Glutamatergic neuron (in vitro differentiated cells): ENCODE measurements around the gene ATF6B. TPM values are rescaled to one million over a fixed set of nuclear protein-coding genes. Genes with fewer than 3 reads are reported as not detected.
A peak's percentile ranks its signal among the peaks of the same experiment; 100 is the strongest.
"Not testable (repeated sequence)": the region's sequence is repeated elsewhere in the genome, so short reads cannot be mapped to it uniquely, and the experiment has no call there.

Source experiments
- DNase-seq: peaks from one replicate; pipeline ENCODE4 v3.0.0; 2022
- H3K27ac Mint-ChIP-seq: one replicate; pipeline ENCODE4 v1.8.0; 2020; ENCODE audit warnings: mild to moderate bottlenecking, mixed read lengths, inconsistent platforms; ENCODE audit not compliant: unreplicated experiment
- H3K27me3 Mint-ChIP-seq: one replicate; pipeline ENCODE4 v1.8.0; 2020; ENCODE audit warnings: mild to moderate bottlenecking, moderate library complexity, mixed read lengths, inconsistent platforms; ENCODE audit not compliant: unreplicated experiment
- H3K36me3 Mint-ChIP-seq: one replicate; pipeline ENCODE4 v1.8.0; 2020; ENCODE audit warnings: mild to moderate bottlenecking, mixed read lengths, inconsistent platforms; ENCODE audit not compliant: unreplicated experiment
- H3K4me1 Mint-ChIP-seq: one replicate; pipeline ENCODE4 v1.8.0; 2020; ENCODE audit warnings: mild to moderate bottlenecking, low read depth, mixed read lengths, inconsistent platforms; ENCODE audit not compliant: unreplicated experiment
- H3K4me3 Mint-ChIP-seq: one replicate; pipeline ENCODE4 v1.8.0; 2020; ENCODE audit warnings: mild to moderate bottlenecking, mixed read lengths, inconsistent platforms; ENCODE audit not compliant: unreplicated experiment
- H3K9me3 Mint-ChIP-seq: one replicate; pipeline ENCODE4 v1.8.0; 2020; ENCODE audit warnings: mild to moderate bottlenecking, moderate library complexity, mixed read lengths, inconsistent platforms; ENCODE audit not compliant: unreplicated experiment
- microRNA-seq: library from miRNA; unstranded; fragments of <30 nt; microRNA quantifications from one replicate; pipeline ENCODE4, GENCODE V29; 2020; ENCODE audit not compliant: unreplicated experiment
- total RNA-seq: library from RNA; stranded (reverse); fragmentation: NEBNext Ultra II Directional; extraction: Animal tissue kit (Norgen Biotek cat#: 25700); gene quantifications from one replicate; pipeline ENCODE4 v1.2.1, GENCODE V29; 2021; ENCODE audit not compliant: unreplicated experiment
- TF ChIP-seq, protein P1 (sequence below): fragments of 200-600 bp; sonication (generic); IDR thresholded peaks from one replicate; pipeline ENCODE4 v1.5.0; 2021; ENCODE audit not compliant: partially characterized antibody, unreplicated experiment

Gene ATF6B
- total RNA-seq, 1 donor from 2014 or later: 79.5 TPM

DNA sequence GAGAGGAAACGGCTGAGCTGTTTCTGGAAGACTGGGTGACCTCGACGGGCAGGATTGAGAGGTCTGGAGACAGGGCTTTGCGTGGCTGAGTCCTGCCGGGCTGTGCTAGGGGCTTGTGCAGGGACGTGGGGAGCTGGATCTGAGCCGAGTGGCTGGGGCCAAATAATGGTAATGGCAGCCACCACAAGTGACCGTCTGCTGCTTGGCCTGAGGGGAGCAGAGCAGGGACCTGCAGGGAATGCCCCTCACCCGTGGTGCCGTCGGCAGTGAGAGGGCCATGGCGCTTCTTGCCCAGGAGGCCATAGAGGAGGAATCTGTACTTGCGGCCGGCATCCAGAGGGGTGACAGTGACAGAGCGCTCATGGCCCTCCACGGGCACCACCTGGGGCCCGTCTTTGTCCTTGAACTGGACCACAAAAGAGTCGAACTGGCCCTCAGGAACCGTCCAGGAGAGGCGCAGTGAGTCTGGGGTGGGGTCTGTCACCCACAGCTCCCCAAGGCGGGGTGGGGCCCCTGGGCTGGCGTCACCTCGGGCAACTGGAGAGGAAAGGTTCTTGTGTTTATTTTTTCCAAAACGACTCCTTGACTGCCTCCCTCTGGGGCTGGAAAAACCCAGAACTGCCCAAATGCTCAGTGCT, 58.0 kb downstream of the ATF6B start:
- TF ChIP-seq, protein P1, sequence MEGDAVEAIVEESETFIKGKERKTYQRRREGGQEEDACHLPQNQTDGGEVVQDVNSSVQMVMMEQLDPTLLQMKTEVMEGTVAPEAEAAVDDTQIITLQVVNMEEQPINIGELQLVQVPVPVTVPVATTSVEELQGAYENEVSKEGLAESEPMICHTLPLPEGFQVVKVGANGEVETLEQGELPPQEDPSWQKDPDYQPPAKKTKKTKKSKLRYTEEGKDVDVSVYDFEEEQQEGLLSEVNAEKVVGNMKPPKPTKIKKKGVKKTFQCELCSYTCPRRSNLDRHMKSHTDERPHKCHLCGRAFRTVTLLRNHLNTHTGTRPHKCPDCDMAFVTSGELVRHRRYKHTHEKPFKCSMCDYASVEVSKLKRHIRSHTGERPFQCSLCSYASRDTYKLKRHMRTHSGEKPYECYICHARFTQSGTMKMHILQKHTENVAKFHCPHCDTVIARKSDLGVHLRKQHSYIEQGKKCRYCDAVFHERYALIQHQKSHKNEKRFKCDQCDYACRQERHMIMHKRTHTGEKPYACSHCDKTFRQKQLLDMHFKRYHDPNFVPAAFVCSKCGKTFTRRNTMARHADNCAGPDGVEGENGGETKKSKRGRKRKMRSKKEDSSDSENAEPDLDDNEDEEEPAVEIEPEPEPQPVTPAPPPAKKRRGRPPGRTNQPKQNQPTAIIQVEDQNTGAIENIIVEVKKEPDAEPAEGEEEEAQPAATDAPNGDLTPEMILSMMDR: no peak
- Mint-ChIP-seq H3K27me3 (peaks cover 16% of the 10 kb centered on the region), H3K36me3 (no peaks in the 10 kb centered on the region), H3K27ac (no peak overlapping the region), H3K4me1 (peaks cover 15% of the 10 kb centered on the region), H3K9me3 (peaks cover 10% of the 10 kb centered on the region), H3K4me3 (no peak overlapping the region)
- no peak for DNase-seq

- Mint-ChIP-seq H3K4me3 (no peak overlapping the region), H3K36me3 (no peaks in the 10 kb centered on the region), H3K27me3 (peaks cover 16% of the 10 kb centered on the region), H3K9me3 (peaks cover 10% of the 10 kb centered on the region), H3K4me1 (peaks cover 14% of the 10 kb centered on the region), H3K27ac (no peak overlapping the region)
- DNase-seq: no peak
- TF ChIP-seq, protein P1: no peak
Measured at GRCh38 chr6:32069460-32069859, 58.6 kb downstream of the ATF6B start.

DNA sequence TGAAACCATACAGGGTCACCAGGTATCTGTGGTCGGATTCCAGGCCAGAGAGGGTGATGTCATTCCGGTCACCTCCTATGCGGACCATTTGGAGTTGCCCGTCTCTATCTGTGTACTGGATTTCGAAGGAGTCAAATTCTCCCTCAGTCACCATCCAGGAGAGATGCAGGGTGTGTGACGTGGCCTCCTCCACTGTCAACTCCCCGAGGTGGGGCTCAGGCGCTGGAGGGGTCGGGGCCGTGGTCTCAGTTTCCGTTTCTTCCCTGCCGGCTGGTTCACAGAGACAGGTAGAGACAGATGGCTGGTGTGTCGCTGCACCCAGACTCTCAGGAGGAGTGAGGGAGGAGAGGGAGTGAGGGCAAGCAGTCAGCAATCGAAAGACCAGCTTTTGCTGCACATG, 59.2 kb downstream of the ATF6B start:
- DNase-seq: no peak
- TF ChIP-seq, protein P1: no peak
- Mint-ChIP-seq H3K4me1 (peaks cover 14% of the 10 kb centered on the region), H3K4me3 (no peak overlapping the region), H3K27ac (no peak overlapping the region), H3K36me3 (no peaks in the 10 kb centered on the region), H3K27me3 (peaks cover 11% of the 10 kb centered on the region), H3K9me3 (peaks cover 11% of the 10 kb centered on the region)

GRCh38 chr6:32068315-32068714, 59.7 kb downstream of the ATF6B start:
- not testable (repeated sequence) for H3K36me3 Mint-ChIP-seq, H3K4me3 Mint-ChIP-seq, H3K27me3 Mint-ChIP-seq, DNase-seq, H3K27ac Mint-ChIP-seq
- peaks cover 13% of the 10 kb centered on the region for H3K4me1 Mint-ChIP-seq
- peaks cover 12% of the 10 kb centered on the region for H3K9me3 Mint-ChIP-seq

- not testable (repeated sequence) for H3K4me1 Mint-ChIP-seq, H3K27me3 Mint-ChIP-seq, H3K36me3 Mint-ChIP-seq
Measured at GRCh38 chr6:32067521-32067920, 60.5 kb downstream of the ATF6B start.

More at GRCh38 chr6:32067521-32067920, 60.5 kb downstream of the ATF6B start:
- not testable (repeated sequence) for H3K4me3 Mint-ChIP-seq, H3K27ac Mint-ChIP-seq, DNase-seq, H3K9me3 Mint-ChIP-seq

Small RNA genes lying within 50 kb of the gene (microRNA-seq; reads per million reads assigned to microRNA genes)
- 32.7 reads per million, percentile 64 among the genes with 10 or more reads in this experiment for gene MIR6721

Other genes with a start within 250 kb of the ATF6B start
- gene SLC44A4, start 249.2 kb downstream of the ATF6B start, total RNA-seq: not detected
- gene EHMT2, start 230.5 kb downstream of the ATF6B start, total RNA-seq: 113 TPM
- gene ZBTB12, start 226.2 kb downstream of the ATF6B start, total RNA-seq: 16.2 TPM
- not detected for gene C2, start 200.5 kb downstream of the ATF6B start, total RNA-seq
- not detected for gene CFB, start 182.2 kb downstream of the ATF6B start, total RNA-seq
- 52.7 TPM for gene NELFE, start 169.3 kb downstream of the ATF6B start, total RNA-seq
- 109 TPM for gene SKIC2, start 169.1 kb downstream of the ATF6B start, total RNA-seq
- gene DXO, start 156.1 kb downstream of the ATF6B start, total RNA-seq: 23.8 TPM
- gene C4A, start 146.2 kb downstream of the ATF6B start, total RNA-seq: 9.3 TPM
- gene C4B, start 113.5 kb downstream of the ATF6B start, total RNA-seq: 6.4 TPM
- gene CYP21A2, start 89.8 kb downstream of the ATF6B start, total RNA-seq: 0.64 TPM
- 6.0 TPM for gene TNXB, start 18.9 kb downstream of the ATF6B start, total RNA-seq
- 4.7 TPM for gene FKBPL, start 2.0 kb upstream of the ATF6B start, total RNA-seq
- 5.1 TPM for gene PRRT1, start 23.7 kb upstream of the ATF6B start, total RNA-seq
- gene PPT2, start 25.9 kb upstream of the ATF6B start, total RNA-seq: 55.1 TPM
- gene EGFL8, start 36.3 kb upstream of the ATF6B start, total RNA-seq: 23.0 TPM
- 136 TPM for gene AGPAT1, start 47.8 kb upstream of the ATF6B start, total RNA-seq
- gene RNF5, start 50.2 kb upstream of the ATF6B start, total RNA-seq: 103 TPM
- gene AGER, start 56.0 kb upstream of the ATF6B start, total RNA-seq: 13.2 TPM
- gene PBX2, start 62.0 kb upstream of the ATF6B start, total RNA-seq: 105 TPM
- gene GPSM3, start 64.4 kb upstream of the ATF6B start, total RNA-seq: 3.2 TPM
- gene NOTCH4, start 95.8 kb upstream of the ATF6B start, total RNA-seq: 4.9 TPM
- not detected for gene TSBP1, start 243.7 kb upstream of the ATF6B start, total RNA-seq